HG03159 (cell line): Measurements from ENCODE around the gene PPM1H.

ENCODE experiments used
- ATAC-seq: cut with Tn5 transposase; IDR thresholded peaks from one replicate; pipeline ENCODE4 v1.9.1; 2021; ENCODE audit warnings: mild to moderate bottlenecking, moderate library complexity; ENCODE audit not compliant: unreplicated experiment

The PPM1H gene

DNA sequence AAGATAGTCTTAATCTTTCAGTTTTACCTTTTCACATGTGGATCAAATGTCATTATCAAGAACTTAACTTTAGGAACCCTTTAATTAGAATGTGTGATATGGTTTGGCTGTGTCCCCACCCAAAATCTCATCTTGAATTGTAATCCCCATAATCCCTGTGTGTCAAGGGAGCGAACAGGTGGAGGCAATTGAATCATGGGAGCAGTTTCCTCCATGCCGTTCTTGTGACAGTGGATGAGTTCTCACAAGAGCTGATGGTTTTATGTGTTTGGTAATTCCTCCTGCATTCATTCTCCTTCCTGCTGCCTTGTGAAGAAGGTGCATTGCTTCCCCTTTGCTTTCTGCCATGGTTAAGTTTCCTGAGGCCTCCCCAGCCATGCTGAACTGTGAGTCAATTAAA is 307.8 kb downstream of the PPM1H start:
- no peak for ATAC-seq

DNA sequence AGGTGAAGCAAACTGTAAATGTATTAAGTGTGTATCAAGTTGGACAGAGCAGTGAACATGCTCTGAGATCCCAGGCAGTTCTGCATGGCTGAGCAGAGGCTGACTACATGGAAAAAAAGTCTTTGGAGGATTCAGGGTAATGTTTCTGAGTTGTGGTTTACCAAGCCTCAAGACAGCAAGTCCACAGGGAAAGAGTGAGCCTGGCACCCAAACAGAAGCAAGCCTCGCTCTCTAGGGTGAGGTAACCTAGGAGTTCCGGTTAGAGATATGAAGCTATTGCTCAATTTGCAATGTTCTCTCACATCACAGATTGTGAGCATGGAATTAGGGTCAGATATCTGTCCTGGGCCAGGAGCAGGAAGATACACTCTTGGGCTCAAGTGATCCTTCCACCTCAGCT is 309.7 kb downstream of the PPM1H start:
- no peak for ATAC-seq

- no peak for ATAC-seq
These were observed 312.8 kb downstream of the PPM1H start for GRCh38 chr12:62622177-62622576.

DNA sequence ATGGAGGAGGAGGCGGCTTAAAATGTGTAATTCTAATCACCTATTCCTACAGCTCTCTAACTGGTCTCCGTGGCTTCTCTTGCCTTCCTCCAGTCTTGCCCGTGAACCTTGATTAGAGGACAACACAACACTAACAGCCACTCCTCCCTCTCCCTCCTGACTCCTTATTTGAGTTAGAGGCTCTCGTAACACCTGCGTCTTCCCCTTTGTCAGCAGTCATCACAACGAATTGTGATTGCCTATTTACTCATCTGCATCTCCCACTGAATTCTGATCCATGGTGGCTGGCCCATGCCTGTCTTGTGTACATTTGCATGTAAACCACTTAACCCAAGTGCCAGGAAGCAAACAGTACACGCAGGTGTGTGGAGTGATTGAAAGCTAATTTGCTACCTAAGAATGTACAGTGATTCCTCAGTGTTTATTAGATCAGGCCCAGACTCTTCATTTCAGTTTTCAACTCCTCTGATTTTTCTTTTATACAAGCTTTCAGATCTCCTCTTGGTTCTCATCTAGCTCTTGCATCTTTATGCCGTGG is 313.8 kb downstream of the PPM1H start:
- no peak for ATAC-seq

- ATAC-seq = no peak
These were observed 316.0 kb downstream of the PPM1H start for GRCh38 chr12:62618930-62619329.

GRCh38 chr12:62618319-62618718 is 316.6 kb downstream of the PPM1H start:
- ATAC-seq = no peak

DNA sequence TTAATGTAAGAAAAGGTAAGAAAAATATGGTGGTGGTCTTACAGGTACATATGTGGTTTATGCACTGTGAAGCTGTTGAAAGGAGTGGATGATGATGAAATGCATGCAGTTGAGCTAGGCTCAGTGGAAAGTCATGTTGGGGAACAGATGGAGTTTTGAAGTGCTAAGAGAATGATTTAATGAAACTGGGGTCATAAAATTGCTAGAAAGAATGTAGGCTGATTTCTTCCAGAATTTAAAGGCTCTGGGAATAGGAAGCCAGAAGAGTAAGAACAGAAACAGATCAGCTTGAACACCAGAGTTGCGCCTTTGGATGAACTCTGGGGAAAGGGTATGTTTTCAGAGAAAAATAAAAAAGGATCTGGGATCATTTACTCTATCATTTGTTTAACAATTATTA is 321.9 kb downstream of the PPM1H start:
- no peak for ATAC-seq

GRCh38 chr12:62606654-62607053 is 328.3 kb downstream of the PPM1H start:
- ATAC-seq = no peak

DNA sequence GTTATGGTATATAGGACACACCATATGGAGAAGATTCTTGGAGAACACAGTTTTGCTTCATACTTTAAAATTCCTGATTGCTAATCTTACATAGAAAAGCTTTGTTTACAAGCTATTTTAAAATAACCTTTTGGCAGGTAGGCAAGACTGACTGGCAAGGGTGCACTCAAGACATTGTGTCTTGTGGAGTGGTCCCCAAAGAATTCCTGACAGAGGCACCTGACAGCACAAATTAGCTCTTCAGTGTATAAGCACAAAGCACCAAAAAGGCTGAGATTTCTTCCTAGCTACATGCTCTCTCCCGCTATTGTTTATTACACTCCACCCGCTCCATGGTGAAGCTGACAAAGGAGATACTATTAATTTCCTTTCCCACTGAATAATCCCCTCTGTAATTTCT is 329.0 kb downstream of the PPM1H start:
- no peak for ATAC-seq

GRCh38 chr12:62604871-62605270 is 330.1 kb downstream of the PPM1H start:
- no peak for ATAC-seq

GRCh38 chr12:62604373-62604772 is 330.6 kb downstream of the PPM1H start:
- no peak for ATAC-seq

GRCh38 chr12:62603811-62604098 is 331.2 kb downstream of the PPM1H start:
- no peak for ATAC-seq

GRCh38 chr12:62603061-62603810 is 331.7 kb downstream of the PPM1H start:
- ATAC-seq = peak; percentile 70

DNA sequence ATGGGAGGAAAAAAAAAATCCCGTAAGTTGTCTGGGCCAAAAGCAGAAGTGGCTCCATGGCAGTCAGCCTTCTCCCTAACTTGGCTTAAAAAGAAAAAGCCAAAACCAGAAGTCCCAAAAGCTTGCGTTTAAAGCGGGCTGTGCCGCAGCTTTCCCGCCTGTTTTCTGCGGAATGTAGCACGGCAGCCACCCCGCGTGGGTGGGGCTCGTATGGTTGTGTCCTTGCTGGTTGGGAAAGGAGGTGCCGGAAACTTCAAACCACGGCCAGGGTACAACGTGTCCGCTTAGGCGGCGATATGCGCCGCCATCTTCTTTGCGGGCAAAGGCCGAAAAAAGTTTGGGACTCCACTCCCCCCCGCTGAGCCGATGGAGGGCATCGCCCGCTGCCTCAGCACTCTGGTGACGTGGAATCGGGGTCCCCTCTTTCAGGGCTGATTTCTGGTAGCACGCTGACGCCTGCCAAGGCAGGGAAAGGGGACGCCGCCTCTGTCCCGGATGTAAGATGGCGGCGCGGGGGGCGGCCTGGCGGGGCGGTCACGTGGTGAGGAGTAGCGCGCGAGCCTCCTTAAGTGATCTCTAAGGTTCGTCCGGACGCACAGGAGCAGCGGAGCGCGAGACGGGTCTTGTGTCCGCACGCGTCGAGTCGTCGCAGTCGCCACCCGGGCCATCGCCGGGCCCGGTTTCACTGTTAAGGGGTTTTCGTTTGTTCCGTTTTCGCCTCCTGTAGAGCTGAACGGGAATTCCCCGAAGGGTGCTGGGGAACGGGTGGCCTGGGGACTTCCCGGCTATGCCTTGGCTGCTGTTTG is 332.5 kb downstream of the PPM1H start:
- peak; percentile 68 for ATAC-seq

- ATAC-seq = no peak
These were observed 333.2 kb downstream of the PPM1H start for GRCh38 chr12:62601765-62602164.

DNA sequence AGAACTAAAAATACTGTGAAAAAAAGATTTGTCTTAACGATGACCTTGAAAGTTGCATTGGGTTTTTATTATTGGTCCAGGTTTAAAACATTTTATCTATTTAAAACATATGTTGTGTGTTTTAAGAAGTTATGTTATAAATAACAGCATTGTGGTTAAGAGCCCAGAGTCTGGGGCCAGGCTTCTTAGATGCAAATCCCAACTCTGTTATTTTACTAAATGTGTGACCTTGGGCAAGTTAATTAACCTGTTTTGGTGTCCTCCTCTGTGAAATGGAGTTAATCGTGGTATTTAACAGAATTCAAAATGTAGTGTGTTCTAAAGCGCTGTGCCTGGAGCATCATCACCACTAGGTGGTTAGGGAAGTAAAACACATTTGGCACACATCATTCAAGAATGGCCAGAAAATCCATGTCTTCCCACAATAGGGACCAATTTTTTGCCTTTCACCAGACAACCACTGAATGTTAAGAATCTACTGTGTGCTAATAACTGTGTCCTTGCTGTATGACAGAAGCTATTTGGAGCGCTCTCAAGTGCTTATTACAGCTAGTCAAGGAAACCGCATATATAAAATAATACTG is 335.0 kb downstream of the PPM1H start:
- no peak for ATAC-seq

DNA sequence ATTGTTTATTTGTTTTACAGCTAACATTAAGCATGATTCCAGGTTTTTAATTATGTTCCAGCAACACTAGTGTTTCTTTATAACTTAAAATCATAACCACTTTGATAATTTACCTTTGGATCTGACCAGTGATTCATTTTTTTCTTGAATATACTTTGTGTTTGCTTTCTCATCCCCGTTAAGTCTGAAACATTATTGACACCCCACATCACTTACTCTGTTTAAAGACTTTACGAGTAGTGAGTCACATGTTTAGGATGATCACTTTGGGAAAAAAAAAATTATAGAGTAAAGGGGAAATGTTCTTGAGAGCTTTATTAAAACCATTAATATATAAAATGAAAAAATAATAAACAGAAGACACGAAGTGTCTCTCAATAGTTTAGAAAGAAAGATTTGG is 336.1 kb downstream of the PPM1H start:
- ATAC-seq = no peak

- no peak for ATAC-seq
These were observed 337.7 kb downstream of the PPM1H start for GRCh38 chr12:62597253-62597652.
